Neural progenitor cell (in vitro differentiated cells): Measurements from ENCODE around the gene ZFAND4. TPM values are rescaled to one million over a fixed set of nuclear protein-coding genes. Genes with fewer than 3 reads are reported as not detected.
"Not testable (repeated sequence)": the region's sequence is repeated elsewhere in the genome, so short reads cannot be mapped to it uniquely, and the experiment has no call there.

Source experiments
- DNase-seq: peaks from one replicate; pipeline ENCODE4 v3.0.0-alpha.2; 2016; ENCODE audit warnings: low spot score
- H2AFZ ChIP-seq: fragments of 200-600 bp; sonication (generic); replicated peaks from 2 replicates; pipeline ENCODE4 v1.6.1; 2016; ENCODE audit warnings: antibody characterized with exemption
- H3F3A ChIP-seq: fragments of 200-600 bp; sonication (generic); 2 replicates; pipeline ENCODE4 v1.6.1; 2016; ENCODE audit warnings: antibody characterized with exemption, low read depth
- H3K27ac ChIP-seq: fragments of 200-600 bp; sonication (generic); 2 replicates; pipeline ENCODE4 v1.5.1; 2016; ENCODE audit warnings: mild to moderate bottlenecking
- H3K27me3 ChIP-seq: fragments of 200-600 bp; sonication (generic); 2 replicates; pipeline ENCODE4 v1.6.1; 2016; ENCODE audit warnings: mild to moderate bottlenecking, moderate library complexity
- H3K36me3 ChIP-seq: fragments of 200-600 bp; sonication (generic); 2 replicates; pipeline ENCODE4 v1.5.1; 2016
- H3K4me1 ChIP-seq: fragments of 200-600 bp; sonication (generic); 2 replicates; pipeline ENCODE4 v1.6.1; 2016; ENCODE audit warnings: mixed run types
- H3K4me2 ChIP-seq: fragments of 200-600 bp; sonication (generic); 2 replicates; pipeline ENCODE4 v1.6.1; 2016
- H3K4me3 ChIP-seq: fragments of 200-600 bp; sonication (generic); 2 replicates; pipeline ENCODE4 v1.5.1; 2016
- H3K79me2 ChIP-seq: fragments of 200-600 bp; sonication (generic); 2 replicates; pipeline ENCODE4 v1.6.1; 2016; ENCODE audit warnings: low read depth
- H3K9ac ChIP-seq: fragments of 200-600 bp; sonication (generic); 2 replicates; pipeline ENCODE4 v1.6.1; 2016
- H3K9me3 ChIP-seq: fragments of 200-600 bp; sonication (generic); 2 replicates; pipeline ENCODE4 v1.5.1; 2016; ENCODE audit warnings: low read depth
- H4K20me1 ChIP-seq: fragments of 200-600 bp; sonication (generic); 2 replicates; pipeline ENCODE4 v1.6.1; 2016; ENCODE audit warnings: low read depth
- H3K27ac Mint-ChIP-seq: 3 replicates; pipeline ENCODE4 v1.8.0; 2021; ENCODE audit warnings: mixed read lengths
- H3K27me3 Mint-ChIP-seq: 2 replicates; pipeline ENCODE4 v1.8.0; 2022; ENCODE audit warnings: low read depth, mild to moderate bottlenecking, inconsistent platforms, moderate library complexity, mixed read lengths; ENCODE audit not compliant: insufficient read depth
- H3K36me3 Mint-ChIP-seq: 3 replicates; pipeline ENCODE4 v1.8.0; 2021; ENCODE audit warnings: mixed read lengths
- H3K4me1 Mint-ChIP-seq: 3 replicates; pipeline ENCODE4 v1.8.0; 2021; ENCODE audit warnings: mixed read lengths
- H3K4me3 Mint-ChIP-seq: 3 replicates; pipeline ENCODE4 v1.8.0; 2021; ENCODE audit warnings: mild to moderate bottlenecking, moderate library complexity, mixed read lengths
- H3K9me3 Mint-ChIP-seq: 3 replicates; pipeline ENCODE4 v1.8.0; 2020; ENCODE audit warnings: mixed read lengths
- CTCF ChIP-seq: fragments of 200-600 bp; sonication (generic); IDR thresholded peaks from 2 replicates; pipeline ENCODE4 v1.5.1; 2017; ENCODE audit warnings: antibody characterized with exemption, mild to moderate bottlenecking
- EZH2 ChIP-seq: fragments of 200-600 bp; sonication (generic); IDR thresholded peaks from 2 replicates; pipeline ENCODE4 v1.6.1; 2017; ENCODE audit warnings: antibody characterized with exemption, mild to moderate bottlenecking, moderate library complexity
- EZH2phosphoT487 ChIP-seq: fragments of 200-600 bp; sonication (generic); IDR thresholded peaks from 2 replicates; pipeline ENCODE4 v1.6.1; 2017; ENCODE audit warnings: antibody characterized with exemption
- total RNA-seq: library from RNA; depleted of rRNA; stranded (reverse); fragments of >200 nt; gene quantifications from 2 replicates; pipeline ENCODE4 v1.2.3, GENCODE V29; 2015; ENCODE audit warnings: low replicate concordance

ZFAND4 gene
- total RNA-seq, 1 donor from 2014 or later, result 22.8 TPM

- no peak overlapping the region for H2AFZ ChIP-seq
- H3K9ac ChIP-seq, result no peak overlapping the region
- H4K20me1 ChIP-seq, result no peaks in the 10 kb centered on the region
- no peak overlapping the region for H3K4me3 ChIP-seq
- no peak overlapping the region for H3K4me2 ChIP-seq
- H3K36me3 Mint-ChIP-seq, result no peaks in the 10 kb centered on the region
- peaks cover 14% of the 10 kb centered on the region for H3K79me2 ChIP-seq
- H3F3A ChIP-seq, result peaks cover 4% of the 10 kb centered on the region
- H3K27me3 Mint-ChIP-seq, result no peaks in the 10 kb centered on the region
- H3K4me3 Mint-ChIP-seq, result no peak overlapping the region
- H3K4me1 Mint-ChIP-seq, result no peaks in the 10 kb centered on the region
- no peak overlapping the region for H3K27ac ChIP-seq
- no peak overlapping the region for H3K27ac Mint-ChIP-seq
- H3K9me3 ChIP-seq, result no peaks in the 10 kb centered on the region
- no peak for DNase-seq
- no peaks in the 10 kb centered on the region for H3K36me3 ChIP-seq
- H3K27me3 ChIP-seq, result no peaks in the 10 kb centered on the region
- H3K9me3 Mint-ChIP-seq, result no peaks in the 10 kb centered on the region
- TF ChIP-seq EZH2phosphoT487 (no peak), EZH2 (no peak), CTCF (no peak)
- H3K4me1 ChIP-seq, result peaks cover 24% of the 10 kb centered on the region
Measured at GRCh38 chr10:45578384-45578971, 94.1 kb downstream of the ZFAND4 start.

GRCh38 chr10:45575966-45576597 lies 96.5 kb downstream of the ZFAND4 start:
- Mint-ChIP-seq H3K36me3 (peaks cover 3% of the 10 kb centered on the region), H3K4me3 (no peak overlapping the region), H3K27ac (no peak overlapping the region), H3K9me3 (peaks cover 5% of the 10 kb centered on the region), H3K4me1 (no peaks in the 10 kb centered on the region), H3K27me3 (no peaks in the 10 kb centered on the region)
- no peak for TF ChIP-seq EZH2
- no peak for TF ChIP-seq EZH2phosphoT487
- TF ChIP-seq CTCF, result no peak
- H3F3A ChIP-seq, result peaks cover 4% of the 10 kb centered on the region
- H4K20me1 ChIP-seq, result no peaks in the 10 kb centered on the region
- H2AFZ ChIP-seq, result no peak overlapping the region
- H3K4me1 ChIP-seq, result peaks cover 24% of the 10 kb centered on the region
- DNase-seq, result no peak
- H3K79me2 ChIP-seq, result peaks cover 14% of the 10 kb centered on the region
- H3K36me3 ChIP-seq, result no peaks in the 10 kb centered on the region
- H3K27me3 ChIP-seq, result no peaks in the 10 kb centered on the region
- no peaks in the 10 kb centered on the region for H3K9me3 ChIP-seq
- H3K4me2 ChIP-seq, result peak overlapping the region; percentile 46
- no peak overlapping the region for H3K4me3 ChIP-seq
- no peak overlapping the region for H3K9ac ChIP-seq
- H3K27ac ChIP-seq, result no peak overlapping the region

GRCh38 chr10:45575032-45575761 lies 97.4 kb downstream of the ZFAND4 start:
- not testable (repeated sequence) for H3K9me3 ChIP-seq, H3K36me3 ChIP-seq, H3K9ac ChIP-seq, H3K4me1 Mint-ChIP-seq, H3K27ac Mint-ChIP-seq, H2AFZ ChIP-seq, H3K9me3 Mint-ChIP-seq, H3K27ac ChIP-seq, H3K36me3 Mint-ChIP-seq, H3K27me3 ChIP-seq, H3K4me3 Mint-ChIP-seq, H3K27me3 Mint-ChIP-seq, H3F3A ChIP-seq, H3K4me3 ChIP-seq, H4K20me1 ChIP-seq
- Histone ChIP-seq H3K4me1 (peaks cover 24% of the 10 kb centered on the region), H3K79me2 (peaks cover 14% of the 10 kb centered on the region), H3K4me2 (peak overlapping the region; percentile 35)
- peak; percentile 19 for DNase-seq

GRCh38 chr10:45569471-45569870 lies 103.1 kb downstream of the ZFAND4 start:
- Mint-ChIP-seq H3K27ac (no peak overlapping the region), H3K4me3 (no peak overlapping the region), H3K9me3 (peaks cover 5% of the 10 kb centered on the region), H3K4me1 (no peaks in the 10 kb centered on the region), H3K36me3 (peaks cover 3% of the 10 kb centered on the region), H3K27me3 (no peaks in the 10 kb centered on the region)
- H3K9ac ChIP-seq, result no peak overlapping the region
- no peaks in the 10 kb centered on the region for H3K79me2 ChIP-seq
- H3K36me3 ChIP-seq, result no peaks in the 10 kb centered on the region
- TF ChIP-seq EZH2 (no peak), EZH2phosphoT487 (no peak), CTCF (no peak)
- no peaks in the 10 kb centered on the region for H3K27me3 ChIP-seq
- peaks cover 1% of the 10 kb centered on the region for H3K4me1 ChIP-seq
- no peaks in the 10 kb centered on the region for H4K20me1 ChIP-seq
- DNase-seq, result no peak
- H3K9me3 ChIP-seq, result peaks cover 5% of the 10 kb centered on the region
- no peak overlapping the region for H3K4me3 ChIP-seq
- no peak overlapping the region for H3K4me2 ChIP-seq
- H2AFZ ChIP-seq, result no peak overlapping the region
- H3K27ac ChIP-seq, result no peak overlapping the region
- no peaks in the 10 kb centered on the region for H3F3A ChIP-seq
